ENCODE data around the gene CD300LG.

- TF ChIP-seq, protein P1, sequence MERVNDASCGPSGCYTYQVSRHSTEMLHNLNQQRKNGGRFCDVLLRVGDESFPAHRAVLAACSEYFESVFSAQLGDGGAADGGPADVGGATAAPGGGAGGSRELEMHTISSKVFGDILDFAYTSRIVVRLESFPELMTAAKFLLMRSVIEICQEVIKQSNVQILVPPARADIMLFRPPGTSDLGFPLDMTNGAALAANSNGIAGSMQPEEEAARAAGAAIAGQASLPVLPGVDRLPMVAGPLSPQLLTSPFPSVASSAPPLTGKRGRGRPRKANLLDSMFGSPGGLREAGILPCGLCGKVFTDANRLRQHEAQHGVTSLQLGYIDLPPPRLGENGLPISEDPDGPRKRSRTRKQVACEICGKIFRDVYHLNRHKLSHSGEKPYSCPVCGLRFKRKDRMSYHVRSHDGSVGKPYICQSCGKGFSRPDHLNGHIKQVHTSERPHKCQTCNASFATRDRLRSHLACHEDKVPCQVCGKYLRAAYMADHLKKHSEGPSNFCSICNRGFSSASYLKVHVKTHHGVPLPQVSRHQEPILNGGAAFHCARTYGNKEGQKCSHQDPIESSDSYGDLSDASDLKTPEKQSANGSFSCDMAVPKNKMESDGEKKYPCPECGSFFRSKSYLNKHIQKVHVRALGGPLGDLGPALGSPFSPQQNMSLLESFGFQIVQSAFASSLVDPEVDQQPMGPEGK (CRISPR knock-in tag; IDR thresholded peaks at IDR 0.05; ENCODE audit: borderline replicate concordance): no peak
- TF ChIP-seq TSHZ2 (CRISPR knock-in tag; IDR thresholded peaks at IDR 0.05): no peak
These were observed 709 bp upstream of the CD300LG start for GRCh38 chr17:43846221-43846712.

All from SK-N-SH treated with all-trans-retinoic acid at 6 μM for 48 hours (cell line).